NB4 (cell line): ENCODE data around the gene SLC46A1.
"Not testable (repeated sequence)": the region's sequence is repeated elsewhere in the genome, so short reads cannot be mapped to it uniquely, and the experiment has no call there.

ENCODE experiments used
- DNase-seq: peaks from one replicate; pipeline ENCODE4 v3.0.0; 2010; ENCODE audit warnings: low read depth
- H3K4me3 ChIP-seq: one replicate; pipeline ENCODE4 v1.5.1; 2011; ENCODE audit warnings: mild to moderate bottlenecking, low read depth, low read length, moderate library complexity
- CTCF ChIP-seq: IDR thresholded peaks from one replicate; pipeline ENCODE4 v1.5.1; 2012; ENCODE audit warnings: low read depth, low read length
- MAX ChIP-seq: IDR thresholded peaks from 2 replicates; pipeline ENCODE4 v1.6.1; 2011; ENCODE audit warnings: low read depth, low read length
- MYC ChIP-seq: IDR thresholded peaks from 2 replicates; pipeline ENCODE4 v1.6.1; 2011; ENCODE audit warnings: low read depth, low read length
- POLR2A ChIP-seq: IDR thresholded peaks from 2 replicates; pipeline ENCODE4 v1.6.1; 2011; ENCODE audit warnings: mild to moderate bottlenecking; ENCODE audit not compliant: insufficient read length; ENCODE audit errors: extremely low read depth

SLC46A1 gene

GRCh38 chr17:28405632-28406472, at the start of gene SLC46A1:
Gene SLC46A1, minus strand, starts transcription at chr17:28406212. Its CDS starts 98 bp downstream, at chr17:28406114.
- no peak within 1 kb of the TSS for H3K4me3 ChIP-seq

GRCh38 chr17:28449859-28450258, 43.8 kb upstream of the SLC46A1 start:
- DNase-seq, result no peak
- TF ChIP-seq MYC, result no peak
- TF ChIP-seq CTCF, result no peak
- TF ChIP-seq MAX, result no peak
- no peak for TF ChIP-seq POLR2A
- no peak overlapping the region for H3K4me3 ChIP-seq

More at GRCh38 chr17:28405632-28406472, at the start of gene SLC46A1:
- no peak for TF ChIP-seq MAX
- no peak for TF ChIP-seq CTCF
- no peak for TF ChIP-seq MYC
- TF ChIP-seq POLR2A, result no peak
- DNase-seq, result no peak

- TF ChIP-seq CTCF (no peak), MAX (no peak)
- H3K4me3 ChIP-seq, result no peak overlapping the region
- no peak for DNase-seq
These were observed 41.4 kb upstream of the SLC46A1 start for GRCh38 chr17:28447396-28447760.

GRCh38 chr17:28446716-28447395, 40.8 kb upstream of the SLC46A1 start:
- no peak for TF ChIP-seq CTCF
- TF ChIP-seq MAX, result no peak
- no peak for DNase-seq
- no peak overlapping the region for H3K4me3 ChIP-seq

- TF ChIP-seq MAX, result no peak
- H3K4me3 ChIP-seq, result no peak overlapping the region
- no peak for DNase-seq
These were observed 38.1 kb upstream of the SLC46A1 start for GRCh38 chr17:28443901-28444638.

GRCh38 chr17:28434326-28434725, 28.3 kb upstream of the SLC46A1 start:
- not testable (repeated sequence) for H3K4me3 ChIP-seq, DNase-seq
